ENCODE results near the gene TM9SF1.

Gene TM9SF1

GRCh38 chr14:24179294-24179960, 15.8 kb downstream of the TM9SF1 start:
- no peak for DNase-seq (ENCODE audit: low spot score)

GRCh38 chr14:24178399-24179178, 16.7 kb downstream of the TM9SF1 start:
- no peak for DNase-seq (ENCODE audit: low spot score)

- no peak for DNase-seq (ENCODE audit: low spot score)
Measured at GRCh38 chr14:24177891-24178290, 17.4 kb downstream of the TM9SF1 start.

- no peak for DNase-seq (ENCODE audit: low spot score)
Measured at GRCh38 chr14:24177041-24177825, 18.0 kb downstream of the TM9SF1 start.

- DNase-seq (ENCODE audit: low spot score) = no peak
Measured at GRCh38 chr14:24176599-24176998, 18.6 kb downstream of the TM9SF1 start.

GRCh38 chr14:24172871-24173281, 22.4 kb downstream of the TM9SF1 start:
- DNase-seq (ENCODE audit: low spot score) = no peak

GRCh38 chr14:24172261-24172860, 22.9 kb downstream of the TM9SF1 start:
- no peak for DNase-seq (ENCODE audit: low spot score)

GRCh38 chr14:24171422-24172260, 23.6 kb downstream of the TM9SF1 start, which contains the start of gene REC8:
Gene REC8, plus strand, starts transcription at chr14:24172080. Its CDS starts 473 bp downstream, at chr14:24172553.
- DNase-seq (ENCODE audit: low spot score) = no peak

- DNase-seq (ENCODE audit: low spot score) = no peak
Measured at GRCh38 chr14:24167469-24168114, 27.6 kb downstream of the TM9SF1 start.

- DNase-seq (ENCODE audit: low spot score) = no peak
Measured at GRCh38 chr14:24165785-24166184, 29.5 kb downstream of the TM9SF1 start.

- no peak for DNase-seq (ENCODE audit: low spot score)
Measured at GRCh38 chr14:24164518-24164991, 30.7 kb downstream of the TM9SF1 start.

- peak; percentile 40 for DNase-seq (ENCODE audit: low spot score)
Measured at GRCh38 chr14:24162093-24162492, 33.1 kb downstream of the TM9SF1 start.

- DNase-seq (ENCODE audit: low spot score) = peak; percentile 98
Measured at GRCh38 chr14:24160850-24161804, 34.1 kb downstream of the TM9SF1 start, which contains the start of gene IRF9. Gene IRF9, plus strand, starts transcription at chr14:24161265. Its CDS starts 880 bp downstream, at chr14:24162145.

GRCh38 chr14:24160499-24160849, 34.8 kb downstream of the TM9SF1 start:
- DNase-seq (ENCODE audit: low spot score) = no peak

- DNase-seq (ENCODE audit: low spot score) = no peak
Measured at GRCh38 chr14:24159777-24160498, 35.3 kb downstream of the TM9SF1 start.

- DNase-seq (ENCODE audit: low spot score) = no peak
Measured at GRCh38 chr14:24157331-24157730, 37.9 kb downstream of the TM9SF1 start.

- no peak for DNase-seq (ENCODE audit: low spot score)
Measured at GRCh38 chr14:24156840-24157239, 38.4 kb downstream of the TM9SF1 start.

GRCh38 chr14:24155100-24155499, 40.1 kb downstream of the TM9SF1 start:
- no peak for DNase-seq (ENCODE audit: low spot score)
